RCC 7860 (cell line): ENCODE data around the gene RNASE12.

ENCODE experiments used
- DNase-seq: peaks from one replicate; pipeline ENCODE4 v3.0.0-alpha.2; 2015; ENCODE audit warnings: low spot score
- FAIRE-seq: peaks from 2 replicates; lab custom pipeline; 2012; peaks lifted over from hg19 to GRCh38; lab: Jason Lieb, UNC

RNASE12 gene

GRCh38 chr14:20548414-20549158 is 42.6 kb downstream of the RNASE12 start:
- FAIRE-seq (no peak), DNase-seq (no peak)

DNA sequence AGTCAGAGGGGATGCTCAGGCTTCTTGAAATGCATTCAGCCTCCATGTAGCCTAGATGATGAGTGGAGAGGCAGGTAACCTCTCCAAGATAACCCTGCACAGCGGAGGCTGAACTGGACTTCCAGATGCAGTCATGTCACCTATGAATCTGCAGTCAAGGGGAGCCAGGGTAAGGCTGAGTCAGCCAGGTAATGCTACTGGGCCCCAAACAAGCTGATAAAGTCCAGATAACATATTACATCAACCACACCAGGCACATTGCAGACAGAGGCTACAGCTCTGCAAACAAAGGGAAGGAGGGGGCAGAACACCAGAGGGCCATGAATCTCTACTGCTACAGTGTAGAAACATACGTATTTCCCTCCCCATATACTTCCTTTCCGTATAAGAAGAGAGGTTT is 44.3 kb downstream of the RNASE12 start:
- no peak for FAIRE-seq
- DNase-seq, result no peak
